DOHH2 (cell line): ENCODE data around the gene ALX4.

Experiments used
- H3F3A ChIP-seq: fragments of 200-600 bp; sonication (generic), shearing (Covaris generic); 2 replicates; pipeline ENCODE4 v1.6.0; 2016; ENCODE audit warnings: antibody characterized with exemption, mild to moderate bottlenecking; ENCODE audit not compliant: control insufficient read depth, insufficient read depth
- H3K27ac ChIP-seq: fragments of 200-600 bp; sonication (generic); 2 replicates; pipeline ENCODE4 v1.5.1; 2014; ENCODE audit warnings: low read depth, mild to moderate bottlenecking, low read length, moderate library complexity
- H3K27me3 ChIP-seq: fragments of 200-600 bp; sonication (generic); 2 replicates; pipeline ENCODE4 v1.6.1; 2014; ENCODE audit warnings: mild to moderate bottlenecking, low read length, mixed read lengths; ENCODE audit not compliant: control insufficient read depth
- H3K36me3 ChIP-seq: fragments of 200-600 bp; sonication (generic); 2 replicates; pipeline ENCODE4 v1.6.1; 2014; ENCODE audit warnings: mild to moderate bottlenecking, low read length, moderate library complexity, mixed read lengths; ENCODE audit not compliant: control insufficient read depth
- H3K4me1 ChIP-seq: fragments of 200-600 bp; sonication (generic); 2 replicates; pipeline ENCODE4 v1.6.1; 2014; ENCODE audit warnings: mild to moderate bottlenecking, low read length, mixed read lengths; ENCODE audit not compliant: control insufficient read depth
- H3K4me2 ChIP-seq: fragments of 200-600 bp; sonication (generic); 2 replicates; pipeline ENCODE4 v1.6.0; 2014; ENCODE audit warnings: mild to moderate bottlenecking, low read length, moderate library complexity
- H3K4me3 ChIP-seq: fragments of 200-600 bp; sonication (generic); 2 replicates; pipeline ENCODE4 v1.5.1; 2014; ENCODE audit warnings: mild to moderate bottlenecking, low read length, mixed read lengths
- H3K79me2 ChIP-seq: fragments of 200-600 bp; sonication (generic); 2 replicates; pipeline ENCODE4 v1.6.1; 2014; ENCODE audit warnings: mild to moderate bottlenecking, low read length, mixed read lengths; ENCODE audit not compliant: control insufficient read depth
- H3K9me2 ChIP-seq: fragments of 200-600 bp; sonication (generic); replicated peaks from 2 replicates; pipeline ENCODE4 v1.6.1; 2014; ENCODE audit warnings: mild to moderate bottlenecking, low read length, mixed read lengths; ENCODE audit not compliant: control insufficient read depth
- H3K9me3 ChIP-seq: fragments of 200-600 bp; sonication (generic); 2 replicates; pipeline ENCODE4 v1.6.1; 2014; ENCODE audit warnings: antibody characterized with exemption, low read length, mixed read lengths; ENCODE audit not compliant: control insufficient read depth, insufficient read depth
- H4K20me1 ChIP-seq: fragments of 200-600 bp; sonication (generic); 2 replicates; pipeline ENCODE4 v1.6.0; 2014; ENCODE audit warnings: low read depth, mild to moderate bottlenecking, antibody characterized with exemption, low read length, moderate library complexity; ENCODE audit not compliant: control insufficient read depth, insufficient read depth
- EZH2phosphoT487 ChIP-seq: fragments of 200-600 bp; sonication (generic); IDR thresholded peaks from 2 replicates; pipeline ENCODE4 v1.6.1; 2017; ENCODE audit warnings: borderline replicate concordance, mild to moderate bottlenecking, antibody characterized with exemption, low read length, moderate library complexity, mixed read lengths
- TF ChIP-seq, protein P1 (sequence below): fragments of 200-600 bp; sonication (generic); IDR thresholded peaks from one replicate; pipeline ENCODE4 v1.5.1; 2014; ENCODE audit warnings: antibody characterized with exemption, mild to moderate bottlenecking, low read depth, low read length; ENCODE audit not compliant: poor library complexity, severe bottlenecking

ALX4 gene

DNA sequence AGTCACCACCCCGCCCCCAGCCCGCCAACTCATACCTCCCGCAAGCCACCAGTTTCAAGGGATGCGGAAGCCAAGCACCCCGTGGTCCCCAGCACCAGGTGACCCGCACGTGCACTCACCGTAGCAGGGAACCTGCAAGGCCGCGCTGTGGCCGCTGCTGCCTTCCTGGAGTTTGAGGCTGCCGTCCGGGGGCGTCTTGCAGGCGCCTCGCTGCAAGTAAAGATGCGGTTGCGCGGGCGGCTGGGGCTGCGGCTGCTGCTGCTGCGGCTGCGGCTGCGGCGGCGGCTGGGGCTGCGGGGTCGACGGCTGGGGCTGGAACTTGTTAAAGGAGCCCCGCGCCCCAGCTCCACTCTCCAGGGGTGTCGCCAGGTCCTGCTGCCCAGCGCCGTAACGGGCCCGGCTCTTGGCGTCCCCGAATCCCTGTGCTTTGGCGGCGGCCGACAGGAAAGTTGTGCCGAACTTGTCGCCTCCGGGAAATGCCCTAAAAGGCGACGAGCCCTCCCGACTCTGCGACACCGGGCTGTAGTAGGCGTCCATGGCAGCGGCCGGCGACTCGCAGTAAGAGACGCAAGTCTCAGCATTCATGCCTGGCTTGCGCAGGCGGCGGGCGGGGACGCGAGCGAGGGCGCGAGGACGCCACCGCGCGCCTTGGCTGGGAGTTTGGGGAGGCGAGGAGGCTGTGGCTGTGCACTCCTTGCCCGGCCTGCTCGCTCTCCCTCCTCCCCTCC is at the start of gene ALX4:
Gene ALX4 (minus strand): TSS at position 662 of the 728 bp plus-strand sequence. CDS start 77 bp downstream, at position 585.
- TF ChIP-seq, protein P1, sequence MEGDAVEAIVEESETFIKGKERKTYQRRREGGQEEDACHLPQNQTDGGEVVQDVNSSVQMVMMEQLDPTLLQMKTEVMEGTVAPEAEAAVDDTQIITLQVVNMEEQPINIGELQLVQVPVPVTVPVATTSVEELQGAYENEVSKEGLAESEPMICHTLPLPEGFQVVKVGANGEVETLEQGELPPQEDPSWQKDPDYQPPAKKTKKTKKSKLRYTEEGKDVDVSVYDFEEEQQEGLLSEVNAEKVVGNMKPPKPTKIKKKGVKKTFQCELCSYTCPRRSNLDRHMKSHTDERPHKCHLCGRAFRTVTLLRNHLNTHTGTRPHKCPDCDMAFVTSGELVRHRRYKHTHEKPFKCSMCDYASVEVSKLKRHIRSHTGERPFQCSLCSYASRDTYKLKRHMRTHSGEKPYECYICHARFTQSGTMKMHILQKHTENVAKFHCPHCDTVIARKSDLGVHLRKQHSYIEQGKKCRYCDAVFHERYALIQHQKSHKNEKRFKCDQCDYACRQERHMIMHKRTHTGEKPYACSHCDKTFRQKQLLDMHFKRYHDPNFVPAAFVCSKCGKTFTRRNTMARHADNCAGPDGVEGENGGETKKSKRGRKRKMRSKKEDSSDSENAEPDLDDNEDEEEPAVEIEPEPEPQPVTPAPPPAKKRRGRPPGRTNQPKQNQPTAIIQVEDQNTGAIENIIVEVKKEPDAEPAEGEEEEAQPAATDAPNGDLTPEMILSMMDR = no peak
- TF ChIP-seq EZH2phosphoT487 = no peak
- no peaks in the 10 kb centered on the region for H3F3A ChIP-seq
- H3K4me3 ChIP-seq = no peak within 1 kb of the TSS
- H4K20me1 ChIP-seq = no peaks in the 10 kb centered on the region
- H3K27me3 ChIP-seq = peaks cover 16% of the 10 kb centered on the region
- no peak within 1 kb of the TSS for H3K27ac ChIP-seq
- no peaks in the 10 kb centered on the region for H3K4me1 ChIP-seq
- H3K36me3 ChIP-seq = no peaks in the 10 kb centered on the region
- no peak within 1 kb of the TSS for H3K4me2 ChIP-seq
- no peaks in the 10 kb centered on the region for H3K9me3 ChIP-seq
- H3K79me2 ChIP-seq = no peaks in the 10 kb centered on the region
- H3K9me2 ChIP-seq = no peaks in the 10 kb centered on the region

GRCh38 chr11:44359162-44359561 is 49.2 kb upstream of the ALX4 start:
- no peak for TF ChIP-seq EZH2phosphoT487
- TF ChIP-seq, protein P1 = no peak
- Histone ChIP-seq H3K27ac (no peak overlapping the region), H3K4me1 (no peaks in the 10 kb centered on the region), H3K27me3 (peaks cover 3% of the 10 kb centered on the region; the same call in 1 of the 2 replicates), H3K4me3 (no peak overlapping the region), H3K9me3 (no peaks in the 10 kb centered on the region), H3K4me2 (no peak overlapping the region), H3F3A (no peaks in the 10 kb centered on the region), H3K79me2 (no peaks in the 10 kb centered on the region), H3K9me2 (no peaks in the 10 kb centered on the region), H3K36me3 (no peaks in the 10 kb centered on the region), H4K20me1 (no peaks in the 10 kb centered on the region)

- peaks cover 3% of the 10 kb centered on the region; the same call in 1 of the 2 replicates for H3K27me3 ChIP-seq
- no peaks in the 10 kb centered on the region for H3K79me2 ChIP-seq
- no peak overlapping the region for H3K4me2 ChIP-seq
- TF ChIP-seq, protein P1 = no peak
- no peak for TF ChIP-seq EZH2phosphoT487
- H3K9me2 ChIP-seq = no peaks in the 10 kb centered on the region
- no peaks in the 10 kb centered on the region for H3F3A ChIP-seq
- H3K36me3 ChIP-seq = no peaks in the 10 kb centered on the region
- no peak overlapping the region for H3K27ac ChIP-seq
- no peak overlapping the region for H3K4me3 ChIP-seq
- no peaks in the 10 kb centered on the region for H3K9me3 ChIP-seq
- no peaks in the 10 kb centered on the region for H4K20me1 ChIP-seq
- no peaks in the 10 kb centered on the region for H3K4me1 ChIP-seq
Observed at GRCh38 chr11:44358713-44359112, 48.8 kb upstream of the ALX4 start.
